ENCODE results near the gene ZPR1. TPM values are rescaled to one million over a fixed set of nuclear protein-coding genes. Genes with fewer than 3 reads are reported as not detected.

Gene ZPR1
- total RNA-seq, 6 experiments from 2014 or later, result 17.9 to 86.6 (median 30.2) TPM

DNA sequence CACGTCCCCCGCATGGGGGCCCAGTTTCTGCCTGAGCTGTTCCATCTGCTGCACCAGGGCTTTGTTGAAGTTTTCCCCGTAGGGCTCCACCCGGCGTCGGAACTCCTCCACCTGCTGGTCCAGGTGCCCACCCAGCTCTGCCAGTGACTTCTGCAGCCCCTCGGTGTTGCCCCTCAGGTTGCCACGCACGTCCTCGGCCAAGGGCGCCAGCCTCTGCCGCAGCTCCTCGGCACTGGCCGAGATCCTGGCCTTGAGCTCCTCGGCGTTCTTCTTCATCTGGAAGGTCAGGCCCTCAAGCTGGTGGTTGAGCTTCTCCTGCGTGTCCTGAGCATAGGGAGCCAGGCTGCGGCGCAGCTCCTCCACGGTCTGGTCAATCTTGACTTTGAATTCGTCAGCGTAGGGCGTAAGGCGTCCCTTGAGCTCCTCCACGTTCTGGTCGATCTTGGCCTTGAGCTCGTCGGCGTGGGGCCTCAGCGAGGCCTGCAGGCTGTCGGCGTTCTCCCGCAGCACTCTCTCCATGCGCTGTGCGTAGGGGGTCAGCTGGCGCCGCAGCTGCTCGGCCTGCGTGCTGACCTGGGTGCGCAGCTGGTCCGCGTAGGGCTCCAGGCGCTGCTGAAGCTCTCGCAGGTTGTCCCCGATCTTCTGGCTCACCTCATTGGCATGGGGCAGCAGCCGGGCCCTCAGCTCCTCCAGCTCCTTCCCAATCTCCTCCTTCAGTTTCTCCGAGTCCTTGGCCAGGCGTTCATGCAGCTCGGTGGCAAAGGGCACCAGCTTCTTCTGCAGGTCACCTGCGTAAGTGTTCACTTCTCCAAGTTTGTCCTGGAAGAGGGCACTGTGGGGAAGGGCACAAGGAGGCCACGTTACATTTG is 33.5 kb upstream of the ZPR1 start:
- no peak overlapping the region for H3K27ac ChIP-seq
- no peak overlapping the region for H3K4me3 ChIP-seq
- TF ChIP-seq POLR2A (IDR thresholded peaks at IDR 0.05), result no peak
- TF ChIP-seq, protein P1, sequence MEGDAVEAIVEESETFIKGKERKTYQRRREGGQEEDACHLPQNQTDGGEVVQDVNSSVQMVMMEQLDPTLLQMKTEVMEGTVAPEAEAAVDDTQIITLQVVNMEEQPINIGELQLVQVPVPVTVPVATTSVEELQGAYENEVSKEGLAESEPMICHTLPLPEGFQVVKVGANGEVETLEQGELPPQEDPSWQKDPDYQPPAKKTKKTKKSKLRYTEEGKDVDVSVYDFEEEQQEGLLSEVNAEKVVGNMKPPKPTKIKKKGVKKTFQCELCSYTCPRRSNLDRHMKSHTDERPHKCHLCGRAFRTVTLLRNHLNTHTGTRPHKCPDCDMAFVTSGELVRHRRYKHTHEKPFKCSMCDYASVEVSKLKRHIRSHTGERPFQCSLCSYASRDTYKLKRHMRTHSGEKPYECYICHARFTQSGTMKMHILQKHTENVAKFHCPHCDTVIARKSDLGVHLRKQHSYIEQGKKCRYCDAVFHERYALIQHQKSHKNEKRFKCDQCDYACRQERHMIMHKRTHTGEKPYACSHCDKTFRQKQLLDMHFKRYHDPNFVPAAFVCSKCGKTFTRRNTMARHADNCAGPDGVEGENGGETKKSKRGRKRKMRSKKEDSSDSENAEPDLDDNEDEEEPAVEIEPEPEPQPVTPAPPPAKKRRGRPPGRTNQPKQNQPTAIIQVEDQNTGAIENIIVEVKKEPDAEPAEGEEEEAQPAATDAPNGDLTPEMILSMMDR (IDR thresholded peaks at IDR 0.05), result no peak
- H3K9me3 ChIP-seq, result no peaks in the 10 kb centered on the region
- no peaks in the 10 kb centered on the region for H3K27me3 ChIP-seq
- peaks cover 0 to 16% (median 7%) of the 10 kb centered on the region in 4 donors for H3K4me1 ChIP-seq
- intact Hi-C loops (cut with DNase I), result no loop called here
- DNase-seq, result no peak
- H3K36me3 ChIP-seq, result no peaks in the 10 kb centered on the region
- no peak for ATAC-seq
- 96% methylated on average over 12 of the region's 51 CpGs for WGBS (ENCODE audit: insufficient coverage, low coverage, low lambda C conversion rate, missing lambda C conversion rate)

DNA sequence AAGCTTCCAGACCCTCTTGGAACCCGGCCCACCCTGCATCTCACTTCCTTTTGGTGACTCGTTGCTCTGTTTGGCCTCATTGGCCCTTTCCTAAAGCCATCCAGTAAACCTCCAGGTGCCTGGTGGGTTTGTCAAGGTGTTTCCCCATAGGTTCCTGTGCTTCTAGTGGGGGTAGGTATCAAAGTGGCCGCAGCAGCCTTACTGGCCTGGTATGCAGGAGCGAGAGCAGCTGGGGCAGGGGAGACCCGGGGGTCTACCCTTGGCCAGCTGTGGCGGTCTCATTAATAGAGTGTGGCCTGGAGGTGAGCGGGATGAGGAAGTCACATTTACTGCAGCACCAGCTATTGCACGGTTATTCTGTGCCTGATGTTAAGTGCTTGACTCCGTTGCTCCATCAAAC is 31.2 kb upstream of the ZPR1 start:
- Histone ChIP-seq H3K9me3 (no peaks in the 10 kb centered on the region), H3K4me3 (no peak overlapping the region), H3K36me3 (no peaks in the 10 kb centered on the region), H3K27ac (no peak overlapping the region), H3K4me1 (peaks cover 0 to 27% (median 6%) of the 10 kb centered on the region in 4 donors), H3K27me3 (no peaks in the 10 kb centered on the region)
- ATAC-seq, result no peak
- intact Hi-C loops (cut with DNase I), result no loop called here
- DNase-seq, result no peak
- TF ChIP-seq, protein P1 (IDR thresholded peaks at IDR 0.05), result no peak
- TF ChIP-seq POLR2A (IDR thresholded peaks at IDR 0.05), result no peak
- WGBS (ENCODE audit: insufficient coverage, low coverage, low lambda C conversion rate, missing lambda C conversion rate), result 88% methylated on average over 3 of the region's 9 CpGs

DNA sequence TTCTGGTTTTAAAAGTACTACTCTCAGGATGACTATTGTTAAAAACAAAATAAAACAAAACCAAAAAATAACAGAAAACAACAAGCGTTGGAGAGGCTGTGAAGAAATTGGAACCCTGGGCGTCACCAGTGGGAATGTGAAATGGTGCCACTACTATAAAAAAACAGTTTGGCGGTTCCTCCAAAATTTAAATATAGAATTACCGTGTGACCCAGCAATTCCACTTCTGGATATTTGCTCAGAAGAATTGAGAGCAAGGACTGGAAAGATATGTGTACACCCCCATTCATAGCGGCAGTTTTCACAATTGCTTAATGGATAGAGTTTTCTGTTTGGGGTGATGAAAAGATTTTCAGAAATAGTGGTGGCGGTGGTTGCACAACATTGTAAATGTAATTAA is 26.7 kb upstream of the ZPR1 start:
- intact Hi-C loops (cut with DNase I), result no loop called here
- H3K4me3 ChIP-seq, result peak overlapping the region in 2 of 3 donors; percentile 18 to 35
- no peaks in the 10 kb centered on the region for H3K36me3 ChIP-seq
- no peaks in the 10 kb centered on the region for H3K27me3 ChIP-seq
- H3K4me1 ChIP-seq, result peaks cover 0 to 54% (median 15%) of the 10 kb centered on the region in 4 donors
- TF ChIP-seq POLR2A (IDR thresholded peaks at IDR 0.05), result no peak
- TF ChIP-seq, protein P1 (IDR thresholded peaks at IDR 0.05), result no peak
- peak overlapping the region in 2 of 3 donors; percentile 22 to 74 for H3K27ac ChIP-seq
- H3K9me3 ChIP-seq, result no peaks in the 10 kb centered on the region
- no peak for DNase-seq
- peak in 1 of 4 donors; percentile 0 for ATAC-seq
- WGBS (ENCODE audit: insufficient coverage, low coverage, low lambda C conversion rate, missing lambda C conversion rate), result 32% methylated on average over 6 of the region's 6 CpGs

DNA sequence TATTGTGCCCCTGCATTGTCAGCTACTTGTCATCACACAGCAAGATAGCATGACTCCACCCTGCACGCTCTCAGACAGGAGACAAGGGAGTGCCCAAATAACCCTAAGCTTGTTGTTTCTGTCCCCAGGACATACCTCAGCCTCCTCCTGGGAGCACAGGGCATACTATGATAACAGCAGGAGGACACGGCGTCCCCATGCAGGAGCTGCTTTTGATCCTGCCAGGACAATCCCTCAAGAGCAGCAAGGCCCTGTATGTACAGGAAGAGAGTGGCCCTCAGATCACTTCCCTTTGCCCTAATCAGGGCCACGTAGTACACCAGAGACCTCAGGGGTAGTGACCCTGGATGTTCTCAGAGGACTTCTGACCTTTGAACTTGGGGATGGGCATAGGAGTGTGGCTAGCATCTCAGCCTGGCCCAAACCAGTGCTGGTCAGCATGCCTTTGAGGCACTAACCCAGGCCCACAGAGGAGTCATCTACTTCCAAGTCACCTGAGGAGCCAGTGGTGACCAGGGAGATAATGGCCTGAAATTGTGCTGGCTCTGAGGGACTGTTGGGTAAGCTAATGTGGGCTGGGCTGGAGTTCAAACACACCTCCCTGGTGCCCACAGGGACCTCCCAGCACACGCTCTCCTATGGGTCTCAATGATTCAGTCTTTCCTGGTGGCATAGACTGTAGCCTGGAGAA is 26.1 kb upstream of the ZPR1 start:
- ATAC-seq (peak; percentile 84 to 91 (median 88)), DNase-seq (peak in 2 of 3 donors; percentile 87 to 94)
- Histone ChIP-seq H3K27me3 (no peaks in the 10 kb centered on the region), H3K4me3 (peak overlapping the region in 2 of 3 donors; percentile 18 to 35), H3K9me3 (no peaks in the 10 kb centered on the region), H3K36me3 (no peaks in the 10 kb centered on the region), H3K27ac (peak overlapping the region in 2 of 3 donors; percentile 69 to 74), H3K4me1 (peaks cover 0 to 59% (median 15%) of the 10 kb centered on the region in 4 donors)
- peak; percentile 74 for TF ChIP-seq POLR2A (IDR thresholded peaks at IDR 0.05)
- TF ChIP-seq, protein P1 (IDR thresholded peaks at IDR 0.05), result no peak
- 25% methylated on average over 1 of the region's 5 CpGs for WGBS (ENCODE audit: insufficient coverage, low coverage, low lambda C conversion rate, missing lambda C conversion rate)
- intact Hi-C loops (cut with DNase I), result no loop called here
